B cell (primary cell): ENCODE measurements around the gene TUBA4A. TPM values are rescaled to one million over a fixed set of nuclear protein-coding genes. Genes with fewer than 3 reads are reported as not detected.

ENCODE experiments used
- ATAC-seq: fragments of 200-7000 bp; cut with Tn5 transposase; one replicate; pipeline ENCODE4 v1.10.0; 2021; ENCODE audit warnings: low read depth, mild to moderate bottlenecking, moderate number of reproducible peaks, moderate library complexity
- CTCF ChIA-PET: fragments of 350-600 bp; sonication (Branson Sonifier 250); formaldehyde crosslinking; loops from one replicate; lab custom pipeline; 2021; ENCODE audit warnings: antibody characterized with exemption, inconsistent platforms; lab: Charles Lee
- POLR2A ChIA-PET: fragments of 350-600 bp; sonication (Branson Sonifier 250); formaldehyde crosslinking; loops from one replicate; lab custom pipeline; 2021; ENCODE audit warnings: antibody characterized with exemption; lab: Charles Lee
- DNase-seq: peaks from one replicate; pipeline ENCODE4 v3.0.0; 2013
- H2AFZ ChIP-seq: 2 replicates; pipeline ENCODE4 v1.6.1; 2012; ENCODE audit warnings: mild to moderate bottlenecking, low read depth, low read length; ENCODE audit not compliant: insufficient read depth, poor library complexity, severe bottlenecking
- H3K27ac ChIP-seq, 2 donors: 1 replicate in 1 of 2; 2 replicates in 1 of 2; pipeline ENCODE4 v1.5.1; 2012 to 2013; ENCODE audit warnings: low read length in 2 of 2, mild to moderate bottlenecking in 2 of 2, moderate library complexity in 1 of 2
- H3K27me3 ChIP-seq, 4 experiments: fragments of 200-600 bp in 1 of 4; sonication (generic) in 1 of 4; replicated peaks in 1 of 4; 1 replicate in 2 of 4; 2 replicates in 2 of 4; pipeline versions ENCODE4 v1.6.1 to v1.7.0; 2013 to 2016; ENCODE audit warnings: low read length in 3 of 4, mild to moderate bottlenecking in 2 of 4, mixed read lengths in 1 of 4, moderate library complexity in 1 of 4; ENCODE audit not compliant: insufficient read depth in 4 of 4, control insufficient read depth in 3 of 4; ENCODE audit errors: control extremely low read depth in 1 of 4
- H3K36me3 ChIP-seq, 2 experiments: replicated peaks in 1 of 2; 1 replicate in 1 of 2; 2 replicates in 1 of 2; pipeline versions ENCODE4 v1.6.1 to v1.7.1; 2013; ENCODE audit warnings: low read length in 1 of 2; ENCODE audit not compliant: insufficient read depth in 2 of 2, control insufficient read depth in 1 of 2; ENCODE audit errors: control extremely low read depth in 1 of 2, extremely low read depth in 1 of 2
- H3K4me1 ChIP-seq, 2 donors: fragments of 200-600 bp in 1 of 2; sonication (generic) in 1 of 2; 1 replicate in 1 of 2; 2 replicates in 1 of 2; pipeline versions ENCODE4 v1.5.1 to v1.6.1; 2013 to 2017; ENCODE audit warnings: low read length in 2 of 2; ENCODE audit not compliant: control insufficient read depth in 2 of 2, insufficient read depth in 2 of 2
- H3K4me2 ChIP-seq: replicated peaks from 2 replicates; pipeline ENCODE3; 2012; ENCODE audit warnings: mild to moderate bottlenecking, low read depth, low read length; ENCODE audit not compliant: poor library complexity, severe bottlenecking
- H3K4me3 ChIP-seq, 5 experiments: fragments of 200-600 bp in 1 of 5; sonication (generic) in 1 of 5; 1 replicate in 3 of 5; 2 replicates in 2 of 5; pipeline versions ENCODE4 v1.5.1 to v1.7.0; 2011 to 2016; ENCODE audit warnings: low read length in 4 of 5, mild to moderate bottlenecking in 4 of 5, low read depth in 2 of 5, control low read depth in 1 of 5, moderate library complexity in 1 of 5; ENCODE audit not compliant: insufficient read depth in 1 of 5; ENCODE audit errors: control extremely low read depth in 1 of 5, extremely low read depth in 1 of 5
- H3K79me2 ChIP-seq: fragments of 200-600 bp; sonication (generic); one replicate; pipeline ENCODE4 v1.6.0; 2016; ENCODE audit warnings: low read length; ENCODE audit not compliant: control insufficient read depth, insufficient read depth
- H3K9ac ChIP-seq: fragments of 200-600 bp; sonication (generic); 2 replicates; pipeline ENCODE4 v1.6.1; 2017; ENCODE audit warnings: mild to moderate bottlenecking, low read length, moderate library complexity
- H3K9me3 ChIP-seq, 3 donors: one replicate each; pipeline versions ENCODE4 v1.6.1 to v1.7.1; 2013; ENCODE audit warnings: low read length in 2 of 3; ENCODE audit not compliant: control insufficient read depth in 2 of 3, insufficient read depth in 1 of 3; ENCODE audit errors: control extremely low read depth in 1 of 3
- H4K20me1 ChIP-seq: 2 replicates; pipeline ENCODE4 v1.6.0; 2012; ENCODE audit warnings: mild to moderate bottlenecking, low read length; ENCODE audit not compliant: insufficient read depth, control insufficient read depth, poor library complexity, severe bottlenecking
- H3K27ac Mint-ChIP-seq: one replicate; pipeline ENCODE4 v1.8.0; 2021; ENCODE audit warnings: mixed read lengths
- H3K27me3 Mint-ChIP-seq: one replicate; pipeline ENCODE4 v1.8.0; 2021; ENCODE audit warnings: mixed read lengths
- H3K4me1 Mint-ChIP-seq: one replicate; pipeline ENCODE4 v1.8.0; 2021; ENCODE audit warnings: mixed read lengths
- H3K4me3 Mint-ChIP-seq: one replicate; pipeline ENCODE4 v1.8.0; 2021; ENCODE audit warnings: mixed read lengths
- H3K9me3 Mint-ChIP-seq: one replicate; pipeline ENCODE4 v1.8.0; 2022; ENCODE audit warnings: mixed read lengths; ENCODE audit not compliant: insufficient read depth
- CTCF ChIP-seq: fragments of 200-600 bp; IDR thresholded peaks from one replicate; pipeline ENCODE4 v1.8.0; 2022; ENCODE audit warnings: antibody characterized with exemption, mild to moderate bottlenecking
- EZH2 ChIP-seq: IDR thresholded peaks from 2 replicates; pipeline ENCODE4 v1.6.1; 2012; ENCODE audit warnings: borderline replicate concordance, low read depth, mild to moderate bottlenecking, moderate library complexity, low read length; ENCODE audit not compliant: insufficient read depth, poor library complexity, severe bottlenecking
- WGBS: methylation state at CpG from one replicate; pipeline ENCODE4 v1.1.5; 2013; ENCODE audit warnings: missing lambda C conversion rate; ENCODE audit not compliant: insufficient coverage; 5-methylcytosine and 5-hydroxymethylcytosine counted together
- intact Hi-C: fragments of 100-400 bp; cut with micrococcal nuclease; formaldehyde crosslinking; loops from one replicate; pipeline ENCODE4 v1.10.0; 2022
- polyA plus RNA-seq: library from polyadenylated mRNA; depleted of rRNA; stranded (reverse); fragments of >200 nt; gene quantifications from 2 replicates; pipeline ENCODE4 v1.2.3, GENCODE V29; 2012
- total RNA-seq, 2 donors: library from RNA; stranded (reverse); fragments of 120-200 nt in 1 of 2; gene quantifications; 1 replicate in 1 of 2; 2 replicates in 1 of 2; pipeline versions ENCODE4 v1.2.3 to v1.2.4, GENCODE V29; 2013 to 2022

TUBA4A gene
- total and polyA plus RNA-seq, 2 donors (not counting 1 experiment from before 2014, with no cell fraction given), result 196 to 338 TPM

- TF ChIP-seq EZH2 (no peak), CTCF (no peak)
- Histone ChIP-seq H3K9me3 (no peaks in the 10 kb centered on the region), H3K4me3 (peak overlapping the region; percentile 50 to 98 (median 94)), H3K4me2 (peak overlapping the region; percentile 93), H3K79me2 (peaks cover 47% of the 10 kb centered on the region), H4K20me1 (no peaks in the 10 kb centered on the region), H3K9ac (peak overlapping the region; percentile 96), H3K36me3 (peaks cover 0 to 16% of the 10 kb centered on the region in 2 experiments), H3K4me1 (peaks cover 47 to 52% of the 10 kb centered on the region in 2 donors), H2AFZ (peak overlapping the region; percentile 96), H3K27ac (peak overlapping the region; percentile 87 to 92), H3K27me3 (no peaks in the 10 kb centered on the region)
- no peak for DNase-seq
- H3K27me3 Mint-ChIP-seq, result no peaks in the 10 kb centered on the region
- ATAC-seq, result no peak
- H3K9me3 Mint-ChIP-seq, result no peaks in the 10 kb centered on the region
- H3K27ac Mint-ChIP-seq, result peak overlapping the region; percentile 96
- ChIA-PET CTCF (interaction anchor here (0.6 to 3.0 kb wide), 16 partner anchors 9 to 91 kb away, joined by 3 to 25 read pairs (median 4); partner anchors contain the start of genes ANKZF1, ATG9A, DNAJB2 and TUBA4A), POLR2A (interaction anchor here (0.7 to 2.7 kb wide), 9 partner anchors 9 to 143 kb away, joined by 3 to 49 read pairs (median 9); partner anchors contain the start of genes ABCB6, ANKZF1, ATG9A and CNPPD1)
- intact Hi-C loops, result loop anchor here (1.0 to 2.0 kb wide), 6 partner anchors 9 to 84 kb away; partner anchors contain the start of genes ANKZF1, ATG9A, CNPPD1 and DNAJB2
- H3K4me1 Mint-ChIP-seq, result peaks cover 57% of the 10 kb centered on the region
- peak overlapping the region; percentile 92 for H3K4me3 Mint-ChIP-seq
- WGBS, result no CpG with 5 or more reads among the region's 6 CpGs
Measured at GRCh38 chr2:219244789-219245147, 8.9 kb downstream of the TUBA4A start.

GRCh38 chr2:219243291-219243761, 10.4 kb downstream of the TUBA4A start:
- TF ChIP-seq CTCF (no peak), EZH2 (no peak)
- POLR2A ChIA-PET, result no interaction called here
- no peak for ATAC-seq
- no peak overlapping the region for H3K27ac ChIP-seq
- no peak for DNase-seq
- no peaks in the 10 kb centered on the region for H3K27me3 ChIP-seq
- H3K79me2 ChIP-seq, result peaks cover 39% of the 10 kb centered on the region
- peaks cover 42% of the 10 kb centered on the region for H3K4me1 Mint-ChIP-seq
- H3K27me3 Mint-ChIP-seq, result no peaks in the 10 kb centered on the region
- H2AFZ ChIP-seq, result peak overlapping the region; percentile 46
- peak overlapping the region; percentile 74 for H3K4me3 Mint-ChIP-seq
- no peaks in the 10 kb centered on the region for H4K20me1 ChIP-seq
- H3K4me1 ChIP-seq, result peaks cover 32 to 38% of the 10 kb centered on the region in 2 donors
- H3K9me3 Mint-ChIP-seq, result no peaks in the 10 kb centered on the region
- peak overlapping the region in 1 of 5 experiments; percentile 30 for H3K4me3 ChIP-seq
- H3K4me2 ChIP-seq, result peak overlapping the region; percentile 32
- WGBS, result 66% methylated on average over 23 of the region's 28 CpGs
- no peaks in the 10 kb centered on the region for H3K9me3 ChIP-seq
- H3K36me3 ChIP-seq, result peaks cover 0 to 10% of the 10 kb centered on the region in 2 experiments
- CTCF ChIA-PET, result no interaction called here
- peak overlapping the region; percentile 71 for H3K27ac Mint-ChIP-seq
- intact Hi-C loops, result no loop called here
- no peak overlapping the region for H3K9ac ChIP-seq
